MM.1S (cell line): ENCODE results near the gene RBM47.
"Not testable (repeated sequence)": the region's sequence is repeated elsewhere in the genome, so short reads cannot be mapped to it uniquely, and the experiment has no call there.

Experiments used
- DNase-seq: peaks from one replicate; pipeline ENCODE4 v3.0.0-alpha.2; 2015
- H2AFZ ChIP-seq: fragments of 300-600 bp; sonication (generic); 2 replicates; pipeline ENCODE4 v1.6.0; 2016; ENCODE audit warnings: antibody characterized with exemption, low read length
- H3F3A ChIP-seq: fragments of 300-600 bp; sonication (generic); 2 replicates; pipeline ENCODE4 v1.6.1; 2016; ENCODE audit warnings: mild to moderate bottlenecking, antibody characterized with exemption, low read length, moderate library complexity, mixed read lengths; ENCODE audit not compliant: insufficient read depth
- H3K27ac ChIP-seq: fragments of 300-600 bp; sonication (generic); 2 replicates; pipeline ENCODE4 v1.5.1; 2016; ENCODE audit warnings: mild to moderate bottlenecking, low read length
- H3K27me3 ChIP-seq: fragments of 300-600 bp; sonication (generic); replicated peaks from 2 replicates; pipeline ENCODE4 v1.6.0; 2016; ENCODE audit warnings: low read length; ENCODE audit not compliant: insufficient read depth
- H3K36me3 ChIP-seq: fragments of 300-600 bp; sonication (generic); replicated peaks from 2 replicates; pipeline ENCODE4 v1.6.1; 2016; ENCODE audit warnings: mild to moderate bottlenecking, low read length, mixed read lengths; ENCODE audit not compliant: insufficient read depth
- H3K4me1 ChIP-seq: fragments of 300-600 bp; sonication (generic); 2 replicates; pipeline ENCODE4 v1.6.1; 2016; ENCODE audit warnings: low read length, mixed read lengths
- H3K4me2 ChIP-seq: fragments of 300-600 bp; sonication (generic); 2 replicates; pipeline ENCODE4 v1.6.0; 2016; ENCODE audit warnings: low read depth, low read length
- H3K4me3 ChIP-seq: fragments of 300-600 bp; sonication (generic); 2 replicates; pipeline ENCODE4 v1.5.1; 2016; ENCODE audit warnings: low read length, mixed read lengths
- H3K79me2 ChIP-seq: fragments of 300-600 bp; sonication (generic); 2 replicates; pipeline ENCODE4 v1.6.1; 2016; ENCODE audit warnings: mixed run types, low read length, mixed read lengths
- H3K9ac ChIP-seq: fragments of 300-600 bp; sonication (generic); 2 replicates; pipeline ENCODE4 v1.6.1; 2016; ENCODE audit warnings: low read length, mixed read lengths
- H3K9me2 ChIP-seq: fragments of 300-600 bp; sonication (generic); replicated peaks from 2 replicates; pipeline ENCODE4 v1.6.1; 2016; ENCODE audit warnings: mild to moderate bottlenecking, low read length, mixed read lengths; ENCODE audit not compliant: insufficient read depth
- H3K9me3 ChIP-seq: fragments of 300-600 bp; sonication (generic); replicated peaks from 2 replicates; pipeline ENCODE4 v1.6.1; 2016; ENCODE audit warnings: mild to moderate bottlenecking, low read length, mixed read lengths; ENCODE audit not compliant: insufficient read depth
- H4K20me1 ChIP-seq: fragments of 300-600 bp; sonication (generic); 2 replicates; pipeline ENCODE4 v1.6.1; 2016; ENCODE audit warnings: mild to moderate bottlenecking, low read length, moderate library complexity, mixed read lengths; ENCODE audit not compliant: insufficient read depth
- CTCF ChIP-seq: fragments of 300-600 bp; sonication (generic); IDR thresholded peaks from 2 replicates; pipeline ENCODE4 v1.5.1; 2016; ENCODE audit warnings: antibody characterized with exemption, low read length, mixed read lengths
- EZH2 ChIP-seq: fragments of 300-600 bp; sonication (generic); optimal IDR thresholded peaks from 2 replicates; pipeline ENCODE3; 2017; ENCODE audit warnings: low read depth, mild to moderate bottlenecking, antibody characterized with exemption, low read length, mixed read lengths
- EZH2phosphoT487 ChIP-seq: fragments of 300-600 bp; sonication (generic); IDR thresholded peaks from 2 replicates; pipeline ENCODE4 v1.6.1; 2018; ENCODE audit warnings: antibody characterized with exemption, low read length

Gene RBM47

DNA sequence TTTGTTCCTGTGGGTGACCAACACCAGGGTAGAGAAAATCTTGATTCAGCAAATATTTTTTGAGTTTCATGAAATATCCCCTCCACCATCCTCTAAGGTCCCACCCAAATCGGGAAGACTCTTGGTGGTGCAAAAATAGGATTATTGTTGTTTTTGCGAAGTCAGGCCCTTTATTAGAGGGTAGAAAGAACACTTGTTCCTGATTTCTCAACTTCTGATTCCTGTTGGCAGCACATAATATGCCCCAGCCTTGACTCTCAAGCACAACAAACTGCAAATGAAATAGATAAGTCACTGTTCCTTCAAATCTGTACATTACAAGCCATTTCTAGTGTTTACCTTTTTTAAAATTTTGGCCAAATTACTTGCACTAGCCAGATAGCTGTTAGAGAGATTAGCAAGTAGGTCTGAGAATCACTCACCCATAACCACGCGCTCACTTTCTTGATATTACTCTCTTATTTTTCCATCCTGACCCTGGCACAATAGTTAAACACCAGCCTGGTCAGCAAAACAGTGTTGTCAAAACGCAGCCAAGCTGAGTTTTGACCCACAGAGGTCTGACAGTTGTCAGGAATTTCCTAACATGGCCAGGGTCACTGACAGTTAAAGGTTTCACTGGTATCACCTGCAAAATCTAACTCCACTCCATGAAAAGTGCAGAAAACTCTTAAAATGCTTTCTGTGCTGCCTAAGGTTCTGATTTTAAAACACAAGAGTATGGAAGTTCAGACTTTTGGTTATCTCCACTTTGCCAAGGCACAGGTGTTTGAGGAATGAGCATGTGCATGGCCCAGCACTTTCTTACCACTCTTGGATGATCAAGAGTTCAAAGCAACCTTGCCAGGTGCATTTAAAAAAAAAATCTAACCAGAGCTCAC, 69.8 kb downstream of the RBM47 start:
- Histone ChIP-seq H4K20me1 (no peaks in the 10 kb centered on the region), H3K4me1 (peaks cover 10% of the 10 kb centered on the region), H3K27ac (peak overlapping the region; percentile 18; the same call in 1 of the 2 replicates), H3K9me3 (no peaks in the 10 kb centered on the region), H3K4me2 (no peak overlapping the region), H3K27me3 (no peaks in the 10 kb centered on the region), H3K79me2 (peaks cover 73% of the 10 kb centered on the region), H3K9ac (no peak overlapping the region), H3K36me3 (no peaks in the 10 kb centered on the region), H2AFZ (no peak overlapping the region), H3K4me3 (no peak overlapping the region), H3F3A (no peaks in the 10 kb centered on the region), H3K9me2 (no peaks in the 10 kb centered on the region)
- no peak for TF ChIP-seq CTCF
- TF ChIP-seq EZH2: no peak
- TF ChIP-seq EZH2phosphoT487: no peak
- no peak for DNase-seq

- Histone ChIP-seq H4K20me1 (no peaks in the 10 kb centered on the region), H3K36me3 (no peaks in the 10 kb centered on the region), H3F3A (no peaks in the 10 kb centered on the region), H3K9ac (no peak overlapping the region), H2AFZ (no peak overlapping the region), H3K27me3 (no peaks in the 10 kb centered on the region), H3K4me3 (no peak overlapping the region), H3K79me2 (peaks cover 66% of the 10 kb centered on the region), H3K27ac (no peak overlapping the region), H3K4me1 (peaks cover 10% of the 10 kb centered on the region), H3K4me2 (no peak overlapping the region), H3K9me2 (no peaks in the 10 kb centered on the region), H3K9me3 (no peaks in the 10 kb centered on the region)
- no peak for DNase-seq
- no peak for TF ChIP-seq CTCF
- no peak for TF ChIP-seq EZH2phosphoT487
- TF ChIP-seq EZH2: no peak
Observed at GRCh38 chr4:40557736-40558135, 71.9 kb downstream of the RBM47 start.

- Histone ChIP-seq H3K4me1 (peaks cover 9% of the 10 kb centered on the region), H3F3A (peaks cover 8% of the 10 kb centered on the region), H3K27me3 (no peaks in the 10 kb centered on the region), H3K79me2 (peaks cover 67% of the 10 kb centered on the region), H3K9ac (no peak overlapping the region), H3K9me2 (no peaks in the 10 kb centered on the region), H3K27ac (no peak overlapping the region), H4K20me1 (no peaks in the 10 kb centered on the region), H2AFZ (no peak overlapping the region), H3K9me3 (no peaks in the 10 kb centered on the region), H3K36me3 (no peaks in the 10 kb centered on the region), H3K4me3 (no peak overlapping the region), H3K4me2 (no peak overlapping the region)
- DNase-seq: no peak
- TF ChIP-seq EZH2phosphoT487 (no peak), EZH2 (no peak), CTCF (no peak)
Observed at GRCh38 chr4:40555176-40555900, 74.3 kb downstream of the RBM47 start.

DNA sequence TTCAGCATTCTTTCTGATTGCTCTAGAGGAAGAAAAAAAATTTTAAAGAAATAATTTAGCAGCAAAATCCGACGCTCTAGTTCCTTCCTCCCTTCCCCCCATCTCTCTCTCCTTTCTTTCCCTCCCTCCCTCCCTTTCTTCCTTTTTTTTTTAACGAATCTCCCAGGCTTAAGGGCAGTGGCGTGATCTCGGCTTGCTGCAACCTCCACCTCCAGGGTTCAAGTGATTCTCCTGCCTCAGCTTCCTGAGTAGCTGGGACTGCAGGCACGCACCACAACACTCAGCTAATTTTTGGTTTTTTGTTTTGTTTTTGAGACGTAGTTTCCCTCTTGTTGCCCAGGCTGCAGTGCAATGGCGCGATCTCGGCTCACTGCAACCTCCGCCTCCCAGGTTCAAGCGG, 75.0 kb downstream of the RBM47 start:
- H4K20me1 ChIP-seq, H3K4me3 ChIP-seq, H3K27me3 ChIP-seq, H3K9me2 ChIP-seq, H2AFZ ChIP-seq, H3K9me3 ChIP-seq, H3K9ac ChIP-seq, H3K4me2 ChIP-seq, H3K27ac ChIP-seq, H3F3A ChIP-seq, H3K4me1 ChIP-seq, DNase-seq, H3K36me3 ChIP-seq: not testable (repeated sequence)
- peaks cover 67% of the 10 kb centered on the region for H3K79me2 ChIP-seq
